ENCODE results near the gene CCDC33.
"Not testable (repeated sequence)": the region's sequence is repeated elsewhere in the genome, so short reads cannot be mapped to it uniquely, and the experiment has no call there.

The CCDC33 gene

GRCh38 chr15:74351670-74352069, 115.5 kb downstream of the CCDC33 start:
- no peak overlapping the region for H3K4me3 ChIP-seq (ENCODE audit: low read depth, low read length)
- no peak for DNase-seq (ENCODE audit: low read depth)
- TF ChIP-seq, protein P1, sequence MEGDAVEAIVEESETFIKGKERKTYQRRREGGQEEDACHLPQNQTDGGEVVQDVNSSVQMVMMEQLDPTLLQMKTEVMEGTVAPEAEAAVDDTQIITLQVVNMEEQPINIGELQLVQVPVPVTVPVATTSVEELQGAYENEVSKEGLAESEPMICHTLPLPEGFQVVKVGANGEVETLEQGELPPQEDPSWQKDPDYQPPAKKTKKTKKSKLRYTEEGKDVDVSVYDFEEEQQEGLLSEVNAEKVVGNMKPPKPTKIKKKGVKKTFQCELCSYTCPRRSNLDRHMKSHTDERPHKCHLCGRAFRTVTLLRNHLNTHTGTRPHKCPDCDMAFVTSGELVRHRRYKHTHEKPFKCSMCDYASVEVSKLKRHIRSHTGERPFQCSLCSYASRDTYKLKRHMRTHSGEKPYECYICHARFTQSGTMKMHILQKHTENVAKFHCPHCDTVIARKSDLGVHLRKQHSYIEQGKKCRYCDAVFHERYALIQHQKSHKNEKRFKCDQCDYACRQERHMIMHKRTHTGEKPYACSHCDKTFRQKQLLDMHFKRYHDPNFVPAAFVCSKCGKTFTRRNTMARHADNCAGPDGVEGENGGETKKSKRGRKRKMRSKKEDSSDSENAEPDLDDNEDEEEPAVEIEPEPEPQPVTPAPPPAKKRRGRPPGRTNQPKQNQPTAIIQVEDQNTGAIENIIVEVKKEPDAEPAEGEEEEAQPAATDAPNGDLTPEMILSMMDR (IDR thresholded peaks at IDR 0.05; ENCODE audit: control insufficient read depth, extremely low read depth, insufficient read depth): no peak

GRCh38 chr15:74352393-74352910, 116.3 kb downstream of the CCDC33 start:
- DNase-seq (ENCODE audit: low read depth): no peak
- TF ChIP-seq, protein P1 (IDR thresholded peaks at IDR 0.05; ENCODE audit: control insufficient read depth, extremely low read depth, insufficient read depth): no peak
- H3K4me3 ChIP-seq (ENCODE audit: low read depth, low read length): no peak overlapping the region

- not testable (repeated sequence) for H3K4me3 ChIP-seq (ENCODE audit: low read depth, low read length); DNase-seq (ENCODE audit: low read depth)
These were observed 117.9 kb downstream of the CCDC33 start for GRCh38 chr15:74353992-74354391.

DNA sequence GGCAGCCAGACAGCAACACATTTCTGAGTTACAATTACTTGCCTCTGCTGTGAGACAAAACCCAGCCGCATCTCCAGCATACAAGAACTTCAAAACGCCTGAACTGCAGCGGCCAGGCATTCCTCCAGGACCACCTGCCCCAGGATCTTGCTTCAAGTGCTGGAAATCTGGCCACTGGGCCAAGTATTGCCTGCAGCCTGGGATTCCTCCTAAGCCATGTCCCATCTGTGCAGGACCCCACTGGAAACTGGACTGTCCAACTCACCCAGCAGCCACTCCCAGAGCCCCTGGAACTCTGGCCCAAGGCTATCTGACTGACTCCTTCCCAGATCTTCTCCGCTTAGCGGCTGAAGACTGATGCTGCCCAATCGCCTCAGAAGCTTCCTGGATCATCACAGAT, 119.9 kb downstream of the CCDC33 start:
- H3K4me3 ChIP-seq (ENCODE audit: low read depth, low read length); DNase-seq (ENCODE audit: low read depth): not testable (repeated sequence)

DNA sequence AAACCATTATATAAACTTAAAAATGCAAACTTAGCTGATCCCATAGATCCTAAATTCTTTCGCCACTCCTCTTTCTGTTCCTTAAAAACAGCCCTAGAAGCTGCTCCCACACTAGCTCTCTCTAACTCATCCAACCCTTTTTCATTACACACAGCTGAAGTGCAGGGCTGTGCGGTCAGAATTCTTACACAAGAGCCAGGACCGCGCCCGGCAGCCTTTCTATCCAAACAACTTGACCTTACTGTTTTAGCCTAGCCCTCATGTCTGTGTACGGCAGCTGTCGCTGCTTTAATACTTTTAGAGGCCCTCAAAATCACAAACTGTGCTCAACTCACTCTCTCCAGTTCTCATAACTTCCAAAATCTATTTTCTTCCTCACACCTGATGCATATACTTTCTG, 121.4 kb downstream of the CCDC33 start:
- H3K4me3 ChIP-seq (ENCODE audit: low read depth, low read length); DNase-seq (ENCODE audit: low read depth): not testable (repeated sequence)

- DNase-seq (ENCODE audit: low read depth); H3K4me3 ChIP-seq (ENCODE audit: low read depth, low read length): not testable (repeated sequence)
These were observed 123.2 kb downstream of the CCDC33 start for GRCh38 chr15:74359376-74359775.

DNA sequence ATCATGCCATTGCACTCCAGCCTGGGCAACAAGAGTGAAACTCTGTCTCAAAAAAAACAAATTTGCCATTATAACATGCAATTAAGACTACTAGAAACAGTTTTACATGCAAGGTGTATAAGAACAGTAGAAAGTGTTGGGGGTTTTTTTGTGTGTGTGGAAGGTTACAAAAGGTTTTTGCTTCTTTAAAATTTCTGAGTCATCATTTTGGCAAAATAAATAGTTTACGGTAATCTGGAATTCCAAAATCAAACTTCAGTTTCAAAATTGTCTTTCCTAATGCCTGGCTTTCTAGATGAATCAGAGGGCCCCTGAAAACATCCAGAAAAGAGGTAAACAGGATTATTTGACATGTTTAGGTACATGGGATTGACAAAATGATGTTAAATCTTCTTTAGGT, 124.7 kb downstream of the CCDC33 start:
- not testable (repeated sequence) for H3K4me3 ChIP-seq (ENCODE audit: low read depth, low read length); DNase-seq (ENCODE audit: low read depth)

DNA sequence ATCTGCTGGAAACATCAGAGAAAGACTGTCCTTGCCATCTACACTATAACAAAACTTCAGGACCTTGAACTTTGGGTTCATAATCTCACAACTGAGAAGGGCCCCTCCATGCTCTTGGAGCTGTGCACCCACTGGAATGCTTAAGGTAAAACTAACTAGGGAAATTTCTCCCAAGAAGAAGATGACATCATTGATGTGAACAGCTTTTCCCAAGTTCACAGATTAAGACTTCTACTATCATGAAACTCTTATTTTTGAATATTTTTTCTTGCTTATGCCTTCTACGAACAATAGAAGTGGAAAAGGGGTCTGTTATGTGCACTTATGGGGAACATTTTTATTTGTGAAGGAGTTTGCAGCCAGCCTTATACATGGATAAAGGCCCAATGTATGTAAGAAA, 126.4 kb downstream of the CCDC33 start:
- DNase-seq (ENCODE audit: low read depth): no peak
- TF ChIP-seq, protein P1 (IDR thresholded peaks at IDR 0.05; ENCODE audit: control insufficient read depth, extremely low read depth, insufficient read depth): no peak
- no peak overlapping the region for H3K4me3 ChIP-seq (ENCODE audit: low read depth, low read length)

DNA sequence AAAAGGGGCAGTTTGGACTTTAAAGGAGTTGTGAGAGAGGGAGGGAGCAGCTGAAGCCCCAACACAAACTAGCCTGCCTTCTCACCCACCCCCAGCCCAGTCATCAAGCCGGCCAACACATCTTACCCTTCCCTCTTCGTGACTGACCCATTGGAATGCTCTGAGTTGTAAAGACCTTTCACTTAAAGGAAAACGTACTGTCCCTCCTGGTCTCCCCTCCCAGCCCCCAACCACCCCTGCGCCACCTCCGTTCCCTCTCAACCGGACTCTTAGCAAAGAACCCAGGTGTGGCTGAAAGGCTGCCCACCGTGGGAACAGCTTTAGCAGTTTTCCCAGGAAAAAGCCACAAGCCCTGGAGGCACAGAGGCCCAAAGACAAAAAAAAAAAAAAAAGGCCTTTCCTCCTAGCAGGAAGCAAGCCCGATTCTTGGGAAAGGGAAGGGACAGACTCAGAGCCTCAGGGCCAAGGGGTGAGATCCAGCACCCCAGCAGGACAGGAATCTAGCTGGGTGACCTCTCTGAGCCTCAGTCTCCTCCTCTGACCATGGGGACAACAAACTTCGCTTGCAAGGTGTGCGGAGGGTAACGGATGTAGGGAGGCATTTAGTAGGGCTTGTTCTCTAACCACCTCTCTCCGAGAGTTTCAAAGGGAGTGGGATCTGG, 128.9 kb downstream of the CCDC33 start:
- TF ChIP-seq, protein P1 (IDR thresholded peaks at IDR 0.05; ENCODE audit: control insufficient read depth, extremely low read depth, insufficient read depth): no peak
- H3K4me3 ChIP-seq (ENCODE audit: low read depth, low read length): no peak overlapping the region
- no peak for DNase-seq (ENCODE audit: low read depth)

Data from LNCaP clone FGC (cell line).